Measurements from ENCODE around the gene TULP4. TPM values are rescaled to one million over a fixed set of nuclear protein-coding genes. Genes with fewer than 3 reads are reported as not detected.
A peak's percentile ranks its signal among the peaks of the same experiment; 100 is the strongest.
"Not testable (repeated sequence)": the region's sequence is repeated elsewhere in the genome, so short reads cannot be mapped to it uniquely, and the experiment has no call there.

Gene TULP4
- total RNA-seq, 1 experiment from 2014 or later, result 27.8 TPM

GRCh38 chr6:158554611-158555361, 242.5 kb downstream of the TULP4 start:
- no peak for DNase-seq (ENCODE audit: low read depth)

- DNase-seq (ENCODE audit: low read depth), result no peak
Observed at GRCh38 chr6:158556113-158556512, 243.8 kb downstream of the TULP4 start.

DNA sequence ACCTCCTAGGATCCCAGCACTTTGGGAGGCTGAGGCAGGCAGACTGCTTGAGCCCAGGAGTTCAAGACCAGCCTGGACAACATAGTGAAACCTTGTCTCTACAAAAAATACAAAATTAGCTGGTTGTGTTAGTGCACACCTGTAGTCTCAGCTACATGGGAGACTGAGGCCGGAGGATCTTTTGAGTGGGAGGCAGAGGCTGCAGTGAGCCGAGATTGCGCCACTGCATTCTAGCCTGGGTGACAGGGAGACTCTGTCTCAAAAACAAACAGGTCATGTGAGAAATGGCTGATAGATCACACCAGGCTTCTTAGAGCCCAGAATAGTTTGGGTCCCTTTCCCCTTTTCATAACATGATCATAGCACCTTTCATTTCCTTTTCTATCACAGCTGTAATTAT, 244.8 kb downstream of the TULP4 start:
- DNase-seq (ENCODE audit: low read depth), result not testable (repeated sequence)

GRCh38 chr6:158557927-158558326, 245.7 kb downstream of the TULP4 start:
- no peak for DNase-seq (ENCODE audit: low read depth)

GRCh38 chr6:158558415-158559306, 246.4 kb downstream of the TULP4 start:
- no peak for DNase-seq (ENCODE audit: low read depth)

GRCh38 chr6:158559338-158559894, 247.2 kb downstream of the TULP4 start:
- no peak for DNase-seq (ENCODE audit: low read depth)

GRCh38 chr6:158559895-158560835, 247.9 kb downstream of the TULP4 start, which contains the start of gene TMEM181:
TMEM181 (plus strand) TSS chr6:158560091; CDS start chr6:158560225, 134 bp downstream.
- DNase-seq (ENCODE audit: low read depth), result peak; percentile 71

DNA sequence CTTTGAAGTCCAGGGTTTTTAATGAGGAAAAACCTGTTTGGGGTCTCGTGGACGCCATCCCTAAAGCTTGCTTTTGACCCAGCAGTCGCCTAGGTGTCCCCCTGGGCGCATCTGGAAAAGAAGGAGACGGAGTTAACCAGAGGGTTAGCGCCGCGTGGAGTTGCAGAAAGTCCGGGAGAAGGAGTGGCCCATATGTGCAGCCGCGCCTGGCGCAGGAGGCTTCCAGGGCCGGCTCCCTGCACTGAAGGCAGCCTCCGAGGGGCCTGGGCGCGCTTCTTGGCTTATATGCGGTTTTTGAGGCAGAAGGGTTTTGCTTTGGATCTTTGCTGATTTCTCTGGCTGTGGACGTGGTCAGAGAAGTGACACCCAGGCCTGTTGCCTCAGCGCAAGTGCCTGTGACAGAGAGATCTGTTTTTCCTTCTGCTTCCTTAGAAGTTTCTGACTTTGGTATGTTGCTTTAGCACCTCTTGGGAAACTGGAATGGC, 248.6 kb downstream of the TULP4 start:
- DNase-seq (ENCODE audit: low read depth), result no peak

Small RNAs within 50 kb of the gene (small RNA-seq; reads per million reads assigned to genes)
- gene RN7SL173P, result not detected

Other genes with a start within 250 kb of the TULP4 start
- gene SERAC1, start 144.2 kb upstream of the TULP4 start, total RNA-seq (2014; rRNA removed; shearing (Covaris generic)), result 3.5 and 4.3 TPM in 2 replicates
- gene GTF2H5, start 144.1 kb upstream of the TULP4 start, total RNA-seq (2014; rRNA removed; shearing (Covaris generic)), result 6.9 and 7.6 TPM in 2 replicates
- 23.7 and 24.1 TPM in 2 replicates for gene TMEM181, start 247.6 kb downstream of the TULP4 start, total RNA-seq (2014; rRNA removed; shearing (Covaris generic))